Astrocyte (in vitro differentiated cells and primary cell): ENCODE data around the gene HTR3A. TPM values are rescaled to one million over a fixed set of nuclear protein-coding genes. Genes with fewer than 3 reads are reported as not detected.
"Not testable (repeated sequence)": the region's sequence is repeated elsewhere in the genome, so short reads cannot be mapped to it uniquely, and the experiment has no call there.

Experiments used
- DNase-seq: peaks from one replicate; pipeline ENCODE4 v3.0.0-alpha.2; 2010; ENCODE audit warnings: low read depth
- FAIRE-seq: peaks from 2 replicates; lab custom pipeline; 2011; peaks lifted over from hg19 to GRCh38; lab: Jason Lieb, UNC
- H2AFZ ChIP-seq: 2 replicates; pipeline ENCODE4 v1.6.0; 2012; ENCODE audit warnings: low read depth, low read length, inconsistent platforms
- H3K27ac ChIP-seq: 2 replicates; pipeline ENCODE4 v1.5.1; 2011; ENCODE audit warnings: low read depth, low read length, inconsistent platforms
- H3K27me3 ChIP-seq: 2 replicates; pipeline ENCODE4 v1.6.0; 2011; ENCODE audit warnings: low read length, inconsistent platforms; ENCODE audit not compliant: insufficient read depth
- H3K36me3 ChIP-seq: 2 replicates; pipeline ENCODE4 v1.5.1; 2011; ENCODE audit warnings: low read length, inconsistent platforms; ENCODE audit not compliant: insufficient read depth
- H3K4me1 ChIP-seq: 2 replicates; pipeline ENCODE4 v1.5.1; 2011; ENCODE audit warnings: low read length, inconsistent platforms; ENCODE audit not compliant: insufficient read depth
- H3K4me2 ChIP-seq: 2 replicates; pipeline ENCODE4 v1.6.0; 2012; ENCODE audit warnings: low read length, inconsistent platforms
- H3K4me3 ChIP-seq: 2 replicates; pipeline ENCODE4 v1.5.1; 2011; ENCODE audit warnings: low read depth, mild to moderate bottlenecking, low read length, inconsistent platforms; ENCODE audit not compliant: insufficient read depth
- H3K79me2 ChIP-seq: 2 replicates; pipeline ENCODE4 v1.6.0; 2012; ENCODE audit warnings: mild to moderate bottlenecking, low read length, inconsistent platforms; ENCODE audit not compliant: insufficient read depth
- H3K9ac ChIP-seq: 2 replicates; pipeline ENCODE4 v1.6.0; 2012; ENCODE audit warnings: mild to moderate bottlenecking, low read length, inconsistent platforms
- H3K9me3 ChIP-seq: 2 replicates; pipeline ENCODE4 v1.5.1; 2012; ENCODE audit warnings: low read depth, mild to moderate bottlenecking, low read length, inconsistent platforms; ENCODE audit not compliant: insufficient read depth
- H4K20me1 ChIP-seq: 2 replicates; pipeline ENCODE4 v1.6.0; 2012; ENCODE audit warnings: low read length, inconsistent platforms; ENCODE audit not compliant: insufficient read depth
- H3K27ac Mint-ChIP-seq: one replicate; pipeline ENCODE4 v1.8.0; 2021; ENCODE audit warnings: mild to moderate bottlenecking, mixed read lengths; ENCODE audit not compliant: unreplicated experiment
- H3K27me3 Mint-ChIP-seq: one replicate; pipeline ENCODE4 v1.8.0; 2021; ENCODE audit warnings: low read depth, mixed read lengths; ENCODE audit not compliant: unreplicated experiment
- H3K36me3 Mint-ChIP-seq: one replicate; pipeline ENCODE4 v1.8.0; 2021; ENCODE audit warnings: low read depth, mixed read lengths; ENCODE audit not compliant: unreplicated experiment
- H3K4me1 Mint-ChIP-seq: one replicate; pipeline ENCODE4 v1.8.0; 2021; ENCODE audit warnings: low read depth, mixed read lengths; ENCODE audit not compliant: unreplicated experiment
- H3K4me3 Mint-ChIP-seq: one replicate; pipeline ENCODE4 v1.8.0; 2021; ENCODE audit warnings: mild to moderate bottlenecking, moderate library complexity, mixed read lengths; ENCODE audit not compliant: unreplicated experiment
- H3K9me3 Mint-ChIP-seq: one replicate; pipeline ENCODE4 v1.8.0; 2021; ENCODE audit warnings: mild to moderate bottlenecking, mixed read lengths; ENCODE audit not compliant: unreplicated experiment
- EZH2 ChIP-seq: IDR thresholded peaks from 2 replicates; pipeline ENCODE4 v1.6.1; 2012; ENCODE audit warnings: mild to moderate bottlenecking, low read length, inconsistent platforms; ENCODE audit not compliant: insufficient read depth
- total RNA-seq: library from RNA; stranded (reverse); gene quantifications from 2 replicates; pipeline ENCODE4 v1.2.1, GENCODE V29; 2021
- TF ChIP-seq, protein P1 (sequence below): IDR thresholded peaks from 2 replicates; pipeline ENCODE4 v1.5.1; 2011; ENCODE audit warnings: low read depth, mild to moderate bottlenecking, inconsistent platforms, low read length, moderate library complexity; ENCODE audit not compliant: insufficient read depth

The HTR3A gene
- total RNA-seq, 1 donor from 2014 or later = not detected

DNA sequence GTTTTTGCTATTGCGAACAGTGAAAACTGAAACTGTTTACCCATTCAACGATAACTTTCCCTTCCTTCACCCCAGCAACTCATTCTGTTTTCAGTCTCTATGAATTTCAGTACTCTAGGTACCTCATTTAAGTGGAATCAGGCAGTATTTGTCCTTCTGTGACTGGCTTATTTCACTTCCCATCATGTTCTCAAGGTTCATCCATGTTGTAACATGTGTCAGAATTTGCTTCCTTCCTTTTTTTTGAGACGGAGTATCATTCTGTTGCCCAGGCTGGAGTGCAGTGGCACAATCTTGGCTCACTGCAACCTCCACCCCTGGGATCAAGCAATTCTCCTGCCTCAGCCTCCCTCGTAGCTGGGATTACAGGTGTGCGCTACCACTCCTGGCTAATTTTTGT lies 46.6 kb upstream of the HTR3A start:
- no peak overlapping the region for H3K4me3 Mint-ChIP-seq
- no peak overlapping the region for H2AFZ ChIP-seq
- H3K27me3 ChIP-seq = no peaks in the 10 kb centered on the region
- H3K4me2 ChIP-seq = no peak overlapping the region
- H3K36me3 Mint-ChIP-seq = no peaks in the 10 kb centered on the region
- H3K27ac Mint-ChIP-seq = no peak overlapping the region
- H3K79me2 ChIP-seq = no peaks in the 10 kb centered on the region
- H3K4me3 ChIP-seq = no peak overlapping the region
- H3K9ac ChIP-seq = no peak overlapping the region
- TF ChIP-seq, protein P1, sequence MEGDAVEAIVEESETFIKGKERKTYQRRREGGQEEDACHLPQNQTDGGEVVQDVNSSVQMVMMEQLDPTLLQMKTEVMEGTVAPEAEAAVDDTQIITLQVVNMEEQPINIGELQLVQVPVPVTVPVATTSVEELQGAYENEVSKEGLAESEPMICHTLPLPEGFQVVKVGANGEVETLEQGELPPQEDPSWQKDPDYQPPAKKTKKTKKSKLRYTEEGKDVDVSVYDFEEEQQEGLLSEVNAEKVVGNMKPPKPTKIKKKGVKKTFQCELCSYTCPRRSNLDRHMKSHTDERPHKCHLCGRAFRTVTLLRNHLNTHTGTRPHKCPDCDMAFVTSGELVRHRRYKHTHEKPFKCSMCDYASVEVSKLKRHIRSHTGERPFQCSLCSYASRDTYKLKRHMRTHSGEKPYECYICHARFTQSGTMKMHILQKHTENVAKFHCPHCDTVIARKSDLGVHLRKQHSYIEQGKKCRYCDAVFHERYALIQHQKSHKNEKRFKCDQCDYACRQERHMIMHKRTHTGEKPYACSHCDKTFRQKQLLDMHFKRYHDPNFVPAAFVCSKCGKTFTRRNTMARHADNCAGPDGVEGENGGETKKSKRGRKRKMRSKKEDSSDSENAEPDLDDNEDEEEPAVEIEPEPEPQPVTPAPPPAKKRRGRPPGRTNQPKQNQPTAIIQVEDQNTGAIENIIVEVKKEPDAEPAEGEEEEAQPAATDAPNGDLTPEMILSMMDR = no peak
- TF ChIP-seq EZH2 = no peak
- no peaks in the 10 kb centered on the region for H3K36me3 ChIP-seq
- no peaks in the 10 kb centered on the region for H3K4me1 ChIP-seq
- no peaks in the 10 kb centered on the region for H4K20me1 ChIP-seq
- no peak for DNase-seq
- no peak for FAIRE-seq
- peaks cover 7% of the 10 kb centered on the region for H3K4me1 Mint-ChIP-seq
- no peak overlapping the region for H3K27ac ChIP-seq
- no peaks in the 10 kb centered on the region for H3K27me3 Mint-ChIP-seq
- H3K9me3 ChIP-seq = no peaks in the 10 kb centered on the region
- H3K9me3 Mint-ChIP-seq = no peaks in the 10 kb centered on the region

DNA sequence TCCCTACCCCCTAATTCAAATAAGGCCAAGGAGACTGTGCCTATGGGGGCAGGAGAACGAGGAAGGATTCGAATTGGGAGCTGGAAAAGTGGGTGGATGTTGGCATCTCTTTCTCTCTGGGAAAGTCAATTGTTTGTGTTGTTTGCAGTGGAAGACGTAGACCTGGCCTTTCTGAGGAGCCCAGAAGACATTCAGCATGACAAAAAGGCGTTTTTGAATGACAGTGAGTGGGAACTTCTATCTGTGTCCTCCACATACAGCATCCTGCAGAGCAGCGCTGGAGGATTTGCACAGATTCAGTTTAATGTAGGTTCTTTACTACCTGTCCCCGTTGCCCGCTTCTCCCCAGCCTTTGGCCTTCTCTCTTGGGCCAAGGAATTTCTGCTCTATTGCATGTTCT lies 42.1 kb upstream of the HTR3A start:
- H2AFZ ChIP-seq = no peak overlapping the region
- H3K9me3 Mint-ChIP-seq = peaks cover 2% of the 10 kb centered on the region
- no peak overlapping the region for H3K9ac ChIP-seq
- no peaks in the 10 kb centered on the region for H3K9me3 ChIP-seq
- DNase-seq (no peak), FAIRE-seq (no peak)
- H3K4me2 ChIP-seq = no peak overlapping the region
- no peak overlapping the region for H3K27ac Mint-ChIP-seq
- no peaks in the 10 kb centered on the region for H3K36me3 ChIP-seq
- no peaks in the 10 kb centered on the region for H4K20me1 ChIP-seq
- H3K27me3 ChIP-seq = no peaks in the 10 kb centered on the region
- no peaks in the 10 kb centered on the region for H3K79me2 ChIP-seq
- H3K36me3 Mint-ChIP-seq = no peaks in the 10 kb centered on the region
- H3K27me3 Mint-ChIP-seq = peaks cover 11% of the 10 kb centered on the region
- no peak overlapping the region for H3K4me3 ChIP-seq
- TF ChIP-seq, protein P1 = no peak
- no peak for TF ChIP-seq EZH2
- H3K27ac ChIP-seq = no peak overlapping the region
- H3K4me1 Mint-ChIP-seq = peaks cover 5% of the 10 kb centered on the region
- H3K4me1 ChIP-seq = no peaks in the 10 kb centered on the region
- no peak overlapping the region for H3K4me3 Mint-ChIP-seq

DNA sequence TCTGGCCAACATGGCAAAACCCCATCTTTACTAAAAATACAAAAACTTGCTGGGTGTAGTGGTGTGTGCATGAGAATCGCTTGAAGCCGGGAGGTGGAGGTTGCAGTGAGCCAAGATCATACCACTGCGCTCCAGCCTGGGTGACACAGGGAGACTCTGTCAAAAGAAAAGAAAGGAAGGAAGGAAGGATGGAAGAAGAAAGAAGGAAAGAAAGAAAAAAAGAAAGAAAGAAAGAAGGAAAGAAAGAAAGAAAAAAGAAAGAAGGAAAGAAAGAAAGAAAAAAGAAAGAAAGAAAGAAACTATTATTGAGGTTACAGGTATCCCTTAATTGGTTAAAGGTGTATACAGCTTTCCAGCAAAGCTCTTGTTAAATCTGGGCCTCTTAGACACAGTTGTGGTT lies 40.7 kb upstream of the HTR3A start:
- FAIRE-seq = not testable (repeated sequence)

More for the DNA sequence above, 40.7 kb upstream of the HTR3A start:
- not testable (repeated sequence) for H3K9me3 ChIP-seq, H2AFZ ChIP-seq, DNase-seq, H3K36me3 ChIP-seq, H3K9me3 Mint-ChIP-seq, H3K27me3 ChIP-seq, H3K4me1 ChIP-seq, H3K4me1 Mint-ChIP-seq, H3K4me3 ChIP-seq, H3K27ac ChIP-seq, H3K79me2 ChIP-seq, H3K9ac ChIP-seq, H3K27ac Mint-ChIP-seq, H4K20me1 ChIP-seq, H3K4me3 Mint-ChIP-seq, H3K36me3 Mint-ChIP-seq, H3K4me2 ChIP-seq
- peaks cover 15% of the 10 kb centered on the region for H3K27me3 Mint-ChIP-seq
